Colon (tissue), 2 donors: ENCODE data around the gene LRP1B.

ENCODE experiments used
- FAIRE-seq: peaks from 2 replicates; lab custom pipeline; 2012; peaks lifted over from hg19 to GRCh38; lab: Jason Lieb, UNC
- donor health status: control.
- donor health status: control.

Gene LRP1B

GRCh38 chr2:140246957-140247356, 1883.9 kb downstream of the LRP1B start:
- no peak for FAIRE-seq

DNA sequence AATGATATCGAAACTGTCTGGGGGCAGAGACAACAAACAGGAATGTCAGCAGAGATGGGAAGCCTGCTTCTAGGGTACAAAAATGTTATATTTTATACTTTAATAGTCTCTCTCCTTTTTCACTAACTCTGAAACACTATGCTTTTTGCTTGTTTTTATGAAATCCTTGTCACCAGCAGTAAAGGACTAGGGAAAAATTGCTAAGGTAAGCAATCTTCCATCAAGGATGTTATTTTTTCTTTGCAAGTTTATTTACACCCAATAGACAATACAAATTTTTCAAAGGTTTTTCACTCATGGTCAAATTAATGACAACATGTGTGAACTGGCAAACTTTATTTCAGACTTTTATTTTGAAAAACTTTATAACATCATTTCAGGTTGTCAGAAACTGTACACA, 1884.8 kb downstream of the LRP1B start:
- FAIRE-seq = no peak

DNA sequence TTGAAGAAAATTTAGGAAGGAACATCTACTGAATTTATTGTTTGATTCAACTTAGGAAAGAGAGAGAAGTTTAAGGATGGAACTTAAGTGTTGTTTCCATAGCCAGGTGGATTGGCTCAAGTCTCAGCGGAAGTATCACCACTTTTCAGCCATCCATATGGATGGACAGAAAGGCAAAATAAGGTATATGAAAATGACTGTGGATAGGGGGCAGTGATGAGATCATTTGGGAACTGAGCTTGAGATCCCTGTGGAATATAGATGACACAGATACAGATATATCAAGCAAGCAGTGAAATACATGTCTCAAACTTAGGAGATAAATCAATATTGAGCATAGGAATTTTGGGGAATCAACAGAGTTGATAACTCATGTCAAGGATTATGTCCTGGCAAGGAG, 1887.9 kb downstream of the LRP1B start:
- FAIRE-seq = no peak

GRCh38 chr2:140234116-140234515, 1896.7 kb downstream of the LRP1B start:
- FAIRE-seq = no peak

DNA sequence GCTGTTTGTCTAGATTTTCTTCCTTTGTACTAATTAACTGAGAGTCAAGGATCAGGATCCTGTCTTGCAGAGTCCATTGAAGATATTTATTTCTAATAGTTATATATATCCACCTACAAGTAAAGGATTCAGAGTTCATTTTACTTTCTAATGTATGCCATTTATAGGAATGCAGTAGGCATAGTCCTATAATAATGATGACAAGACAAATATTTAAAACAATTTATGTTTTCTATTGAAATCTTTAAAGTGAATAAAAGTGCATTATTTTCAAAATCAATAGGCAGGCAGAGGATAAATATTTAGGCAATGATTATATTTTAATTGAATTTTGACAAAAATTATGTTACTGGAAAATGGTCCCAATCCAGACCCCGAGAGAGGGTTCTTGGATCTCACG, 1919.9 kb downstream of the LRP1B start:
- no peak for FAIRE-seq

GRCh38 chr2:140205093-140205492, 1925.7 kb downstream of the LRP1B start:
- FAIRE-seq = no peak

GRCh38 chr2:140203347-140203746, 1927.5 kb downstream of the LRP1B start:
- no peak for FAIRE-seq

DNA sequence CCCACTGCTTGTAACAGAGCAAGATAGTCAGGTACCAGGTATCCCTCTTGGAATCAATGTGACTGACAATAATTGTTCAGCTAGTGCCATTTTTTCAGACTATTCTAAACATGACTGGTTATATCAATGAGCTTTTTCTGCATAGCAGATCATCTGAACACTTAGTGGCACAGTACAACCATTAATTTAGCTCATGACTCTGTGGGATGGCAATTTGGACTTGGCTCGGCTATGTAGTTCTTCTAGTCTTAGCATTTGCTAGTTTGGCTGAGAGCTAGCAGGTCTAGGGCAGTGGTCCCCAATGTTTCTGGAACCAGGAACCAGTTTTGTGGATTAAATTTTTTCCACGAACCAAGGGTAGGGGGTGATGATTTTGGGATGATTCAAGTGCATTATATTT, 1929.2 kb downstream of the LRP1B start:
- FAIRE-seq = no peak

DNA sequence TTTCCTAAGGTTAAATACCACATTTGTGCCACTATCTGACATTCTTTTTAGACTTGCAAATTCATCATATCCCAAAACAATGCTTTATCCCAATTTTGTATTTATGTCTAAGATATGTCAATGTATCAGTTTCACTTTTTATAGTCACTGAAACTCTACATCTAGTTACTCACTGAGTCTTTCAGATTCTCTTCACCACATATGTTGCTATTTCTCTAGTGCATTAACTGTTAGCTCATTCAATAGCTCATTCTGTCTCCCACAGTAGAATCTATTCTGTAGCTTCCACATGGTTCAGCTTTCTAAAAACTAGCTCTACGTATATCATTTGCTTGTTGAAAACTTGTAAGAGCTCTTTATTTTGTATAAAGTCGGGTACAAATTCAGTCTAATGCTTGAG, 1930.1 kb downstream of the LRP1B start:
- no peak for FAIRE-seq

DNA sequence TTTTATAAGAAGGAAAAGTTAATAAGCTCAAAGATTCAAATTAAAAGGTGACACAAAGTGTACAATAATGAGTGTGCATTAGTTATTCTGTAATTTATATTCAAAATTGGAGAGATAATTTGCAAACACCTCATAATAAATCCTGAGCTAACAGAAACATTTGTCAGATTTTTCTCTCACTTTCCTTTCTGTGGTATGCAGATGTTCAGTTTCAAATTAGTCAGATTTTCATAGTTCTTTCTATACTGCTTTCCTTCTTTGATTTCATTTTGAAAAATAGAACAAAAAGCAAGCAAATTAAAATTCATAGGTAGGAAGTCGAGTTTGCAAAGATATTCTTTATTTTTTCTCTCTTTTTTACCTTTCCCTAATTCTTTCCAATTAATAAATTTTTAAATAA, 1930.5 kb downstream of the LRP1B start:
- FAIRE-seq = no peak

DNA sequence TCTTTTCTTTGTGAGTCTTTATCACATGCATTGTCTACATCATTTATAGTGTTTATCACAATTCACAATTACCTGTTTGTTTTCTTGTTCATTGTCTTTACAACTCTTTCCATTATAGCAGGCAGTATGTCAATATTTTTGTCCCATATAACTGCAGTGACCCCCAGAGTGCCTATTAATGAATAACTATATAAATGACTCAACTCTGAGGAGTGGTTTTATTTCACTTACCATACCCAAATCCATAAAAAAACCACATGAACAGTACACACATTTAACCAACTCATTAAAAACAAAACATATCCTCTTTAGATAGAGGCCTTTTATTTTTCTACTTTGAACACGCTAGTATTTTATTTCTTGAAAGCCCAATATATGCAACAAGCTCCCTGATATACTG, 1931.5 kb downstream of the LRP1B start:
- FAIRE-seq = no peak

DNA sequence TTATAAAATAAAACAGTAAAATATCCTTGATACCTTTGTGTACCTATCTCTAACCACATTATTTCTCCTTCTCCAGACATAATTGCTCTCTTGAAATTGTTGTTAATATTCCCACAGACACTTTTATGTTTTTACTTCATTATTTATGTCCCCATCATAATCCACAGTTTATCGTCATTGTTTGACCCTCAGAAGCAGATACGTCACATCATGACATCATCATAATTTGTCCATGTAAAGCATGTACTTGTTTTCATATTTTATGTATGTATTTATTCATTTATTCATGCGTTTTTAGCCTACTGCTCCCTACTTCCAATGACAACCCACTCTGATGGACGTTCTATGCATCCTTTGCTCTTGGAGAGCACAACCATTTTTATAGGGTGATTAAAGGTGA, 1943.7 kb downstream of the LRP1B start:
- no peak for FAIRE-seq

DNA sequence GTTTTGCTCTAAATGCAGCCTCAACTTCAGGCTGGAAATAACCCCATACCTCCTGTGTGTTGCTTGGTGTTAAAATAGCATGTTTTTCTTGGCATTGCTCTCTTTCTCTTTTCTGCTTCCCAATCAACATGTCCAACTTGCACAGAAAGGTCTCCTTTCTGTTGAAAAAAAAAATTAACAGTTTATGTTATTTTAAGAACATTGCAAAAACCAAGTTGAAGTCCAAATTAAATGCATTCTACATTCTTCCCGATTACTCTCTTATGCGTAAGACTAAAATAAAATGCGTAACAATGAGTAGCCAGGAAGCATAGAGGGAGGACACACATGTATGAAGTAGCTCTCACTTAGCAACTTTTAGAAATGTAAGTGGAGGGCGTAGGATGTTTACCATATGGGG, 1944.5 kb downstream of the LRP1B start:
- no peak for FAIRE-seq

GRCh38 chr2:140185076-140185475, 1945.7 kb downstream of the LRP1B start:
- FAIRE-seq = no peak

- FAIRE-seq = no peak
These were observed 1947.6 kb downstream of the LRP1B start for GRCh38 chr2:140183056-140183765.
